ENCODE measurements around the gene FLT1.

The FLT1 gene

GRCh38 chr13:28528848-28529247, 33.9 kb upstream of the FLT1 start:
- no peak for DNase-seq (ENCODE audit: low spot score)

- no peak for DNase-seq (ENCODE audit: low spot score)
These were observed 33.5 kb upstream of the FLT1 start for GRCh38 chr13:28528388-28528787.

- DNase-seq (ENCODE audit: low spot score), result no peak
These were observed 32.7 kb upstream of the FLT1 start for GRCh38 chr13:28527629-28528028.

DNA sequence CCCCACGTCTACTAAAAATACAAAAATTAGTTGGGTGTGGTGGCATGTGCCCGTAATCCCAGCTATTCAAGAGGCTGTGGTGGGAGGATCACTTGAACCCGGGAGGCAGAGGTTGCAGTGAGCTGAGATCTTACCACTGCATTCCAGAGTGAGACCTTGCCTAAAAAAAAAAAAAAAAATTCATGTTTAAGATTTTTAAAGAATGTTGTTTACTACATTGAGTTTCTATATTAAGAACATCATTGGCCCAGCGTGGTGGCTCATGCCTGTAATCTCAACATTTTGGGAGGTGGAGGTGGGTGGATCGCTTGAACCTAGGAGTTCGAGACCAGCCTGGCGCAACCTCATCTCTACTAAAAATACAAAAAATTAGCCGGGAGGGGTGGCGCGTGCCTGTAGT, 31.9 kb upstream of the FLT1 start:
- no peak for DNase-seq (ENCODE audit: low spot score)

DNA sequence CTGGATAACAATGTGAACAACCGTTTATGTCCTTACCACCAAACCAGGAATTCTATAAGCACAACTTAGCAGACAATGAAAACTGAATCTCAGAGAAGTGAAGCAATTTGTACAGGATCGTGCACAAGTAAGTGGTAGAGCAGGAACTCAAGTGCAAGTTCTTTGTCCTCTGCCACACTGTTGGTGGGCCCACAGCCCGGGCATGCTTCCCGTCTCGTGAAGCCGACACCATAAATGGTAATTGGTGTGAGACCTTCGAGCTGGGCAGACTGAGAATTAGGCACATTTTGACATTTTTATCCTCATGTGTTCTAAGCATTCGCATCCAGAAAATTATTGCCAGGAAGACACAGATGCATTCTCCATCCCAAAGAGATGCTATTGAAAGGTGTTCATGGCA, 27.9 kb upstream of the FLT1 start:
- no peak for DNase-seq (ENCODE audit: low spot score)

- no peak for DNase-seq (ENCODE audit: low spot score)
These were observed 18.8 kb upstream of the FLT1 start for GRCh38 chr13:28513745-28514144.

GRCh38 chr13:28510542-28510941, 15.6 kb upstream of the FLT1 start:
- no peak for DNase-seq (ENCODE audit: low spot score)

GRCh38 chr13:28510066-28510465, 15.1 kb upstream of the FLT1 start:
- no peak for DNase-seq (ENCODE audit: low spot score)

- no peak for DNase-seq (ENCODE audit: low spot score)
These were observed 10.7 kb upstream of the FLT1 start for GRCh38 chr13:28505543-28506135.

DNA sequence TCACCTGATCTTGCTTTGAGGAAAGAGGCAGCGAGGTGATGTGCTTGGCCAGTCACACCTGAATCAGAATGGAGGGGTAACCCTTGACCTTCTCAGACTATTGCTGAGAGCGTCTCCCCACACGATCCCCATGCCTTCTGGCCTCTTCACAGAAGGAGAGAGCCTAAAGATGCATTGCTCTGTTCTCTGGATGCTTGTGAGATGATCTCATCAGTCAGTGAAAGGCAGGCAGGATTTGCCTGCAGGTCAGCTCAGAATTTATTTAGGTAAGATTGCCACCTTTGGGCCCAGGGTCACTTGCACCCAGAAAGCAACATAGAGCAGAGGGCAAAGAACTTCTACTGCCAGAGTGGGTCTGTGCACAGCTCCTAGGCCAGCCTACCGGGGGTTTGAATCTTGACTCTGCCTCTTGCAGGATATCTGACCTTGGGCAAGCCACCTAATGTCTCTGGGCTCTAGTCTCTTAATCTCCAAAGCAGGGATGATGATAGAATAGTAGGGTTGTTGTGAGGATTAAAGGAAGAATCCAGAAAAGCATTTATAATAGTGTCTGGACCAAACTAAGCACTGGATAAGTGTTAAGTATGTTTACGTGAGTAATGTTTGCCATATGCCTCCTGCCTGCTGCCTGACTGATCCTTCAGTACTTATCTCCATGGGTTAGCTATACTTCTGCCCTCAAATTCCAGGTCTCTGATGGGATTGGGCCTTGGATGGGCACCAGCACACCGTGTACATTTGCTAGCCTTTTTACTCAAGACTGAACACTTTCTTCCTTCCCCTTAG, 8.4 kb upstream of the FLT1 start:
- DNase-seq (ENCODE audit: low spot score), result no peak

- DNase-seq (ENCODE audit: low spot score), result no peak
These were observed 6.6 kb upstream of the FLT1 start for GRCh38 chr13:28501547-28501946.

DNA sequence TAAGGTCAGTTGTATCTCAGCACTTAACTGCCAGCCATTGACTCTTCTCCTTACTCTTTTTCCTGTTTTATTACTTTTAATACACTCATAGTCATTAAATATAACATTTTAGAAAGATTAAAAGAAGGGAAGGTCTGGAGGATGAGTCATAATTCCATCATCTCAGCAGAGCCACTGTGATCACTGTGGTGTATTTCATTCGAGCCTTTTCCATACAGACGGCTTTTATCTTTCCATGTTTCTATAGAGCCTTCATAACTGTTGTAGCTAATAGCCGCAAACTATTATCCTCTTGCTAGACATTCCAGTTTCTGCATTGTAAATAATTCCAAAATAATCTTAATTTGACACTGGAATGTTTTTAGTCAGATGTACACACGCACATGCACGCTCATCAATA, 4.7 kb upstream of the FLT1 start:
- no peak for DNase-seq (ENCODE audit: low spot score)

- no peak for DNase-seq (ENCODE audit: low spot score)
These were observed 3.7 kb upstream of the FLT1 start for GRCh38 chr13:28498481-28499115.

- DNase-seq (ENCODE audit: low spot score), result no peak
These were observed 2.4 kb upstream of the FLT1 start for GRCh38 chr13:28497143-28497876.

GRCh38 chr13:28496188-28496564, 1.2 kb upstream of the FLT1 start:
- DNase-seq (ENCODE audit: low spot score), result no peak

DNA sequence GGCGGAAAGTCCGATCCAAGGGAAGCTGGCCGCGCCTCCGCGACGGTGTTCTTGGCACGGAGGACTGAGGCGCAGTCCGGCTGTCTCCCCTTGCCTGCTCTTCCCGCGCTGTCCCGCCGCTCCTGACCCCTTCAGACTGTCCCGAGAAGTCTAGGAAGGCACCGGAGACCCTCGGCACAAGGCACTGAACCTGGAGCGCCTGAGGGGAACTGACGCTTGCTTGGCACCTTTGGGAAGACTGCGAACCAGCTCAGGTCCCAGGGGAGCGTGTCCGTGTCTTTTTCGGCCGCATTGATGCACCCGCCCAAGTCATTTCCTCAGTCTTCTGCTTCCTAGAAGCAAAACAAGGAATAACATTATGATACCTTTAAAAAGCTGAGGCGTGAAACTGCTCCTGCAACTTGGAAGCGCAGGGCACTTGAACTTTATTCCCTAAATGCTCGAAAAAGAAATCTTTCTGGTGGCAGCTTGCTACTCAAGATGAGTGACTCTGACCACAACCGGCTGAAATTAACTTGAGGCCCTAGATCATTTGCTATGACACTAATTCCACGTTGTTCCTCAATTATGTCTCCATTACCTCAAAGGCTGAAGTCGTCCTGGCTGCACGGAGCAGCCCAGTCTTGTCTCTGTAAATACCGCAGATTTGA, 735 bp upstream of the FLT1 start:
- DNase-seq (ENCODE audit: low spot score), result no peak

GRCh38 chr13:28494504-28494777, 487 bp downstream of the FLT1 start:
- DNase-seq (ENCODE audit: low spot score), result no peak

DNA sequence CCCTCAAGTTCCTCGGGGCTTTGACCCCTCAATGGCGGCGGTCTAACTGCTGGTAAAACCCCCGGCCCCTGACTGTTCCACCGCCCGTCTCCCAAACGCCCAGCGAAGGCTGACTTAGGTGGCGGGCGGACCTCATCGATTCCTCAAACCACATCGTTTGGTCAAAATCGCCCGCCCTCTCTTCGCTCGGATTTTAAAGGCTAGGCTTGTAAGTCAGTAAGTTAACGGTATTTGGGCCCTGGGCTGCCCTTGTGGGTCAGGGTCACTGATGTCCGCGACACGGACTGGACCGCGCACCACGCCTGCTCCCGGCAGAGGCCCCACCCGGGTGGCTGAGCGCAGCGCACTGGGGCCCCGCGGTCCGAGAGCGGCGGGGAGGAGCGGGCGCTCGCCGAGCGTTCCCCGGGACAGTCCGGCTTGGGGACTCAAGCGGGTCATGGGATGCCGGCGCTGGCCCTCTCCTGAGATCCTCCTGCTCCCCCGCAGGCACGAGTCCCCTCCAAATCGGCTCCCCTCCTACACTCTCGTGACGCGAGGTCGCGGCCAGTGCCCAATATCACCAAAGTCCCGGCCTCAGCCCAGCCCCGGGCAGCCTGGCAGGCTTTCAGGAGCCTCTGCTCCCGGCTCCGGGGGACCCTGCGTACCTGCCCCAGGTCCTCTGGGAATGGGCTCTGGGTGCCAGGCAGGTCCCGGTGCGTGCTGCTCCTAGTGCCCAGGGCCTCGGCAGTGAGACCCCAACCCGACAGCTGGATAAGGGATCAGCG, 1.0 kb downstream of the FLT1 start:
- DNase-seq (ENCODE audit: low spot score), result no peak

- DNase-seq (ENCODE audit: low spot score), result no peak
These were observed 2.2 kb downstream of the FLT1 start for GRCh38 chr13:28492569-28493367.

DNA sequence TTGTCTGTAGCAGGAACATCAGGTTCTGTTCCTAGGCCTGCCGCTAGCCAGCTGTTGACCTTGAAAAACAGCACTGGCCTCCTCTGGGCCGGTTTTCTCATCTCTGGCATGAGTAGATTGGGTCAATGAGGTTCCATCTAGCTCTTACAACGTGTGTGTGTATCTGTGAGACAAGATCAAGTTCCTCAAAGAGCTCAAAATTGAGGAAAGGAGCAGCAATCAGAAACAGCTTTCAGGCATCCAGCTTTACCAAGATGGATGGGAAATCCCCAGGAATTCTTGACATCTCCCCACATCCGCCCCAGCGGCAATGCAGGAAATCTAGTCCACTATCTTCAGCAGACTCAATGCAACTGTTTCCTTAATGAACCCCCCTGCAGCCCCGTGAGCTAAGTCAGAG, 4.9 kb downstream of the FLT1 start:
- no peak for DNase-seq (ENCODE audit: low spot score)

GRCh38 chr13:28489524-28489931, 5.4 kb downstream of the FLT1 start:
- DNase-seq (ENCODE audit: low spot score), result no peak
